SU-DHL-6 (cell line): Measurements from ENCODE around the gene DERL3.

Source experiments
- H2AFZ ChIP-seq: fragments of 200-600 bp; sonication (generic); 2 replicates; pipeline ENCODE4 v1.6.1; 2014; ENCODE audit warnings: low read depth, mild to moderate bottlenecking, moderate library complexity, mixed read lengths, antibody characterized with exemption, low read length; ENCODE audit not compliant: severe bottlenecking
- H3F3A ChIP-seq: fragments of 200-600 bp; shearing (Covaris generic); 2 replicates; pipeline ENCODE4 v1.6.0; 2016; ENCODE audit warnings: antibody characterized with exemption, mild to moderate bottlenecking; ENCODE audit not compliant: insufficient read depth
- H3K27ac ChIP-seq: fragments of 200-600 bp; sonication (generic); 2 replicates; pipeline ENCODE4 v1.5.1; 2016; ENCODE audit warnings: low read depth, mild to moderate bottlenecking, low read length, moderate library complexity, mixed read lengths
- H3K27me3 ChIP-seq: fragments of 200-600 bp; sonication (generic), shearing (Covaris generic); 2 replicates; pipeline ENCODE4 v1.6.0; 2014; ENCODE audit warnings: mild to moderate bottlenecking, low read length
- H3K36me3 ChIP-seq: fragments of 200-600 bp; sonication (generic); 2 replicates; pipeline ENCODE4 v1.6.1; 2014; ENCODE audit warnings: mild to moderate bottlenecking, low read length, mixed read lengths
- H3K4me2 ChIP-seq: fragments of 300-600, 200-600 bp; shearing (Covaris generic), sonication (generic); 2 replicates; pipeline ENCODE4 v1.6.0; 2014; ENCODE audit warnings: low read length, low read depth, mild to moderate bottlenecking; ENCODE audit not compliant: poor library complexity, severe bottlenecking
- H3K4me3 ChIP-seq: fragments of 200-600 bp; sonication (generic); 2 replicates; pipeline ENCODE4 v1.5.1; 2014; ENCODE audit warnings: antibody characterized with exemption, low read length, mild to moderate bottlenecking, mixed read lengths; ENCODE audit not compliant: insufficient read depth, poor library complexity, severe bottlenecking
- H3K79me2 ChIP-seq: fragments of 200-600 bp; sonication (generic); 2 replicates; pipeline ENCODE4 v1.6.1; 2014; ENCODE audit warnings: mild to moderate bottlenecking, low read length, moderate library complexity; ENCODE audit not compliant: insufficient read depth
- H3K9ac ChIP-seq: fragments of 200-600 bp; sonication (generic); 2 replicates; pipeline ENCODE4 v1.7.0; 2014; ENCODE audit warnings: mild to moderate bottlenecking, low read length
- H3K9me2 ChIP-seq: fragments of 200-600 bp; sonication (generic); replicated peaks from 2 replicates; pipeline ENCODE4 v1.6.1; 2014; ENCODE audit warnings: low read length; ENCODE audit not compliant: insufficient read depth
- H3K9me3 ChIP-seq: fragments of 200-600 bp; sonication (generic); 2 replicates; pipeline ENCODE4 v1.6.1; 2014; ENCODE audit warnings: low read length, mixed read lengths; ENCODE audit not compliant: insufficient read depth
- H4K20me1 ChIP-seq: fragments of 200-600 bp; sonication (generic); 2 replicates; pipeline ENCODE4 v1.6.1; 2014; ENCODE audit warnings: low read depth, mild to moderate bottlenecking, antibody characterized with exemption, low read length, moderate library complexity, mixed read lengths
- CTCF ChIP-seq: fragments of 200-600 bp; sonication (generic); IDR thresholded peaks from one replicate; pipeline ENCODE4 v1.5.1; 2017; ENCODE audit warnings: antibody characterized with exemption, mild to moderate bottlenecking, low read length, moderate library complexity; ENCODE audit not compliant: insufficient read depth, poor library complexity, severe bottlenecking
- EZH2phosphoT487 ChIP-seq: fragments of 200-600 bp; sonication (generic), shearing (Covaris generic); conservative IDR thresholded peaks from 2 replicates; pipeline ENCODE4 v1.6.1; 2018; ENCODE audit warnings: mild to moderate bottlenecking, antibody characterized with exemption, low read length, moderate library complexity, mixed read lengths

Gene DERL3

DNA sequence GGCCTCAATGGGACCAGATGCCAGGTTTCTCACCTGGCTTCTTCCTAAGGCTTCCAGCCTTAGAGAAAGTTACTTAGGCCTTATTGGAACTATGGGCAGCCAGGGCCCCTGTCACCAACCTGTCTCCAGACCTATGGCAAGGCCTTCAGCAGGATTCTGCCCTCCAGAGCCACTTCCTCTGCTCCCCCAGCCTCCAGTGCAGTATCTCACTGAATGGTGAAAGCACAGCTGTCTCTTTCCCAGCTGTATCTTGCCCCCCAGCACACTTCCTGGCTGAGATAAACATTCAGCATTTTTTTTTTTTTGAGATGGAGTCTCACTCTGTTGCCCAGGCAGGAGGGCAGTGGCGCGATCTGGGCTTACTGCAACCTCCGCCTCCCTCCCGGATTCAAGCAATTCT, 20.4 kb upstream of the DERL3 start:
- H3K27me3 ChIP-seq, result no peaks in the 10 kb centered on the region

GRCh38 chr22:23858484-23858815, 19.6 kb upstream of the DERL3 start:
- Histone ChIP-seq H3K9ac (peak overlapping the region; percentile 89), H3F3A (peaks cover 12% of the 10 kb centered on the region), H4K20me1 (no peaks in the 10 kb centered on the region), H3K4me2 (peak overlapping the region; percentile 94), H3K9me3 (no peaks in the 10 kb centered on the region), H3K79me2 (no peaks in the 10 kb centered on the region), H3K4me3 (peak overlapping the region; percentile 93), H3K36me3 (no peaks in the 10 kb centered on the region), H3K9me2 (no peaks in the 10 kb centered on the region), H2AFZ (no peak overlapping the region), H3K27ac (peak overlapping the region; percentile 89), H3K27me3 (no peaks in the 10 kb centered on the region)
- TF ChIP-seq EZH2phosphoT487 (no peak), CTCF (no peak)

More for the DNA sequence above, 20.4 kb upstream of the DERL3 start:
- no peak overlapping the region for H3K4me3 ChIP-seq
- H3F3A ChIP-seq, result peaks cover 12% of the 10 kb centered on the region
- H4K20me1 ChIP-seq, result no peaks in the 10 kb centered on the region
- no peaks in the 10 kb centered on the region for H3K9me3 ChIP-seq
- TF ChIP-seq CTCF (no peak), EZH2phosphoT487 (no peak)
- H3K4me2 ChIP-seq, result peak overlapping the region; percentile 94
- no peak overlapping the region for H3K27ac ChIP-seq
- no peak overlapping the region for H2AFZ ChIP-seq
- H3K79me2 ChIP-seq, result no peaks in the 10 kb centered on the region
- H3K36me3 ChIP-seq, result no peaks in the 10 kb centered on the region
- no peaks in the 10 kb centered on the region for H3K9me2 ChIP-seq
- no peak overlapping the region for H3K9ac ChIP-seq

GRCh38 chr22:23857606-23858483, 19.0 kb upstream of the DERL3 start, which contains the start of gene SLC2A11:
Gene SLC2A11, plus strand, starts transcription at chr22:23857875. Its CDS starts 125 bp downstream, at chr22:23858000.
- peak within 1 kb of the TSS; percentile 93 for H3K4me3 ChIP-seq
- H3K27me3 ChIP-seq, result no peaks in the 10 kb centered on the region
- H3K79me2 ChIP-seq, result no peaks in the 10 kb centered on the region
- H3K9me3 ChIP-seq, result no peaks in the 10 kb centered on the region
- TF ChIP-seq EZH2phosphoT487, result no peak
- TF ChIP-seq CTCF, result no peak
- peak within 1 kb of the TSS; percentile 89 for H3K9ac ChIP-seq
- no peaks in the 10 kb centered on the region for H3K9me2 ChIP-seq
- peak within 1 kb of the TSS; percentile 89 for H3K27ac ChIP-seq
- peak within 1 kb of the TSS; percentile 94 for H3K4me2 ChIP-seq
- no peaks in the 10 kb centered on the region for H4K20me1 ChIP-seq
- H3F3A ChIP-seq, result peaks cover 12% of the 10 kb centered on the region
- no peaks in the 10 kb centered on the region for H3K36me3 ChIP-seq
- H2AFZ ChIP-seq, result peak within 1 kb of the TSS; percentile 92
